GM18867 (cell line): ENCODE results near the gene FAM24B.

ENCODE experiments used
- ATAC-seq: cut with Tn5 transposase; IDR thresholded peaks from one replicate; pipeline ENCODE4 v1.9.1; 2021; ENCODE audit warnings: mild to moderate bottlenecking, moderate library complexity; ENCODE audit not compliant: unreplicated experiment

Gene FAM24B

GRCh38 chr10:122828716-122829255 lies 50.6 kb downstream of the FAM24B start:
- ATAC-seq, result no peak

DNA sequence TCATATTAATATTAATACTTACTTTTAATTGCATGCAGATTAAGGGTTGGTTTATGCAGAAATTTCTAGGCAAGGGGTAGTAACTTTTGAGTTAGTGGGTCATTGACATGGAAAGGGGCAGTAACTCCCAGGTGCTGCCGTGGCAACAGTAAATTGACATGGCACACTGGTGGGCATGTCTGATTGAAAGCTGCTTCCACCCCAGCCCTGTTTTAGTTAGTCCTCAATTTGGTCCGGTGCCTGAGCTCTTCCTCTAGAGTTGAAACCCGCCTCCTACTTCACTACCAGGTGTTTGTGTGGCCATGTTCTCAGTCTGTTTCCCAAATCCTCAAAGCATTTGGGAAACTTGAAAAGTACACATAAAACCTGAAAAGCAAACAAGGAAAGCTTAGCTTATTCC lies 52.1 kb downstream of the FAM24B start:
- ATAC-seq, result no peak

DNA sequence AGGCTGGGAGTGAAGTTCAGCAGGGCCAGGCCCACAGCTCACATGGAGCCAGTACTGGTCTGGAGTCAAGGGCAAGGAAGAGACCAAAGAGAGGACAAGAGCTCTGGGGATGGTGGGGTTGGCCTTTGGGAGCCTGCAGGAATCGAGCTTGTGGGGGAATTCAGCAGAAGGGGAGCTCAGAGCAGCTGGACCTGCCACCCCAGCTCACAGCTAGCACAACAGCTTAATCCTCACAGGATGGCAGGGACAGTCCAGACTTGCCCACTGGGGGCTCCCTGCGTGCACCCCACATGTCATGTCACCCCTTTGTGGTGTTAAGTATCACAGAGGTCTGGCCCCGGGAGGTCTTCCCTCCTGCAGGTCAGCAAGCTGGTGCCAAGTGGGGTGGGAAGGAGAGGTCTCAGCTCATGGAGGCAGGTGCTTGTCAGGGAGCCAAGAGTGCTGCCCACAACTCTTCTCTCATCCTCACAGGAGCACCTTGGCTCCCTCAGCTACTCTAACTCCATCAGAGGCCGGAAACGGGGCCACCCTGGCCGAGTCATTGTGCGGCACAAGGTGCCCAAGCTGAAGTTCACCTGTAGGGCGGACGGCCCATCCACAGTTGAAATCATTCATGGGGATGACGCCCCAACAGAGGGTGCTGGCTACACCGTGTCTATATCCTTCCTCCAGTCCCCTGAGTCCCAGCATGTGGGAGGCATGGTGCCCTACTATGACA lies 56.2 kb downstream of the FAM24B start:
- no peak for ATAC-seq

DNA sequence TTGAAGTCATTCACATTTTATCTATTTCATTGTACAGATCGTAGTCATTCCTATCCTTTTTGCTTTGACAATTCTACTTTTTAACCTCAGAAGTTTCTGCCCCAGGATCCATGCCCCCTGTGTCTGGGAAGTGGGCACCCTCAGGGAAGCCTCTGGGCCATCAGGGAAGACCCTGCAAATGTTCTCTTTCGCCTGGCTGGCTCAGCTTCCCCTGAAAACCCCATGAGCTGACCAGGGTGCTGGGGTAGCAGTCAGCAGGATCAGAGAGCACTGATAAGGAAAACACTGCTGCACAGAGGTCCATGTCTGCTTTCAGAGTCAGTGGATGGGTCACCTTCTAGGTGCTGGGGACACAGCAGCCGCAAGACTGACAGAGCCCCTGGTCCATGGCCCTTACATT lies 57.6 kb downstream of the FAM24B start:
- no peak for ATAC-seq

DNA sequence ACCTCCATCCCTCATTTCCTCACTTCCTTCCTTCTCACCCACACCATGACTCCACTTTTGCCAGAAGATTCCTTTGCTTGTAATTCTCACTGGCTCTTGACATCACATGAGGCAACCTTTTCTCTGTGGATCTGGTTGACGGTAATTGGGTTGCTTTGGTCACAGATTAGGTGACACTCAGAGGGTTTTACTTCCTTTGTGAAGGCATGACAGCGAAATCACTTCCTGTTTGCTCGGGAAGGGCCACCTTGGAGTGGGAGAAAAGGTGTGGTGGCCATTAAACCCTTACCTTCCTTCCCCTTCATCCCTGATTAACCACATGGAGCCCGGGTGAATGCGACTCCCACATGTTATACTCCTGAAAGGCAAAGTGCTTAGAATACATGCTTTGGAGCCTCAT lies 63.9 kb downstream of the FAM24B start:
- no peak for ATAC-seq

DNA sequence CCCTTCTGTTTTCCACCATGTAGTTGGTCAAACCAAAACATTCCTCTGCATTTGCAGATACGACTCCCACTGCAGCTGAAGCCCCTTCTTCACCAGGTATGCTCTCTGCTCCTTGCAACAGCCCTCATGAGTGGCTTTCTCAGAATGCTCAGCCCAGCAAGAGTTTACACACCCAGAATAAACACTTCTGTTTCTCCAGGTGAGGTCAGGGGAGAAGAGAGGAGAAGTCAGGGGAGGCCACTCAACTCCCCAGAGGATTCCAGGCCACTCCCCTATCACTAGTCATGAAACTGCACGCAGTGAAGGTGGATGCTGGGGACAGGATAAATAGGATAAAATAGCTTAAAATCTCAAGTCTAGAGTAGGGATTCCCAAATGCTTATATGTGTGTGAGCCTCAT lies 64.9 kb downstream of the FAM24B start:
- ATAC-seq, result no peak

- ATAC-seq, result no peak
Measured at GRCh38 chr10:122812751-122813150, 66.6 kb downstream of the FAM24B start.

- no peak for ATAC-seq
Measured at GRCh38 chr10:122802282-122802681, 77.1 kb downstream of the FAM24B start.
